ENCODE measurements around the gene GRK3. TPM values are rescaled to one million over a fixed set of nuclear protein-coding genes. Genes with fewer than 3 reads are reported as not detected.
"Not testable (repeated sequence)": the region's sequence is repeated elsewhere in the genome, so short reads cannot be mapped to it uniquely, and the experiment has no call there.

The GRK3 gene
- total RNA-seq, 3 donors from 2014 or later (not counting 1 experiment from before 2014, with no cell fraction given), result 2.2 to 7.2 (median 3.8) TPM

GRCh38 chr22:25706197-25706596 is 141.7 kb downstream of the GRK3 start:
- H3K4me1 Mint-ChIP-seq, result no peaks in the 10 kb centered on the region
- no peaks in the 10 kb centered on the region for H3K36me3 Mint-ChIP-seq
- DNase-seq (no peak), ATAC-seq (no peak)
- no peaks in the 10 kb centered on the region for H3K36me3 ChIP-seq (ENCODE audit: control insufficient read depth, insufficient read depth, low read length)
- WGBS (ENCODE audit: insufficient coverage), result 96% methylated on average over 4 of the region's 5 CpGs
- H3K27ac Mint-ChIP-seq, result no peak overlapping the region
- H3K4me3 Mint-ChIP-seq, result no peak overlapping the region
- no peaks in the 10 kb centered on the region for H3K27me3 ChIP-seq (ENCODE audit: control insufficient read depth, insufficient read depth, low read length)
- H3K9me3 ChIP-seq (ENCODE audit: control insufficient read depth, insufficient read depth, low read length), result no peaks in the 10 kb centered on the region
- no peaks in the 10 kb centered on the region for H3K4me1 ChIP-seq (ENCODE audit: control insufficient read depth, insufficient read depth, low read length)
- no peak for TF ChIP-seq CTCF (IDR thresholded peaks at IDR 0.05)
- H3K4me3 ChIP-seq (ENCODE audit: low read length), result no peak overlapping the region
- intact Hi-C loops (cut with micrococcal nuclease), result no loop called here
- H3K9me3 Mint-ChIP-seq, result no peaks in the 10 kb centered on the region
- H3K27ac ChIP-seq (ENCODE audit: low read length), result no peak overlapping the region
- H3K27me3 Mint-ChIP-seq (ENCODE audit: low read depth in 2 of 2), result no peaks in the 10 kb centered on the region

DNA sequence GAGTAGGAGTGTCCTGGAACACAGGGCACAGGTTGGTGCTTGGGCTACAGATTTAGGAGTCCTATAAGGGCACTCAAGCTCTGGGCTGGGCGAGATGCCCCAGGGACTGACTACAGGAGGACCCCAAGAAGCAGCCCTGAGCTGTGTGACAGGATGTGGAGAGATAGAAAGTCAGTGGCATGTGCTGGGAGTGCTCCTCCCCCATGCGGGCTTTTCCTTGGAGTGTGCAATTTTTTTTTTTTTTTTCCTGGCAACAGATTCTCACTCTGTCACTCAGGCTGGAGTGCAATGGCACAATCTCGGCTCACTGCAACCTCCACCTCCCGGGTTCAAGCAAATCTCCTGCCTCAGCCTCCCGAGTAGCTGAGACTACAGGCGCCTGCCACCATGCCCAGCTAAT is 144.0 kb downstream of the GRK3 start:
- H3K27ac Mint-ChIP-seq; H3K27ac ChIP-seq (ENCODE audit: low read length); H3K4me1 ChIP-seq (ENCODE audit: control insufficient read depth, insufficient read depth, low read length); H3K36me3 ChIP-seq (ENCODE audit: control insufficient read depth, insufficient read depth, low read length); H3K36me3 Mint-ChIP-seq; H3K4me3 ChIP-seq (ENCODE audit: low read length); H3K9me3 Mint-ChIP-seq; H3K27me3 Mint-ChIP-seq (ENCODE audit: low read depth in 2 of 2); ATAC-seq; DNase-seq; H3K27me3 ChIP-seq (ENCODE audit: control insufficient read depth, insufficient read depth, low read length); H3K4me1 Mint-ChIP-seq; H3K9me3 ChIP-seq (ENCODE audit: control insufficient read depth, insufficient read depth, low read length); H3K4me3 Mint-ChIP-seq; intact Hi-C loops (cut with micrococcal nuclease): not testable (repeated sequence)
- 93% methylated on average over 6 of the region's 6 CpGs for WGBS (ENCODE audit: insufficient coverage)

- TF ChIP-seq CTCF (IDR thresholded peaks at IDR 0.05), result no peak
- no peaks in the 10 kb centered on the region for H3K4me1 ChIP-seq (ENCODE audit: control insufficient read depth, insufficient read depth, low read length)
- H3K9me3 ChIP-seq (ENCODE audit: control insufficient read depth, insufficient read depth, low read length), result no peaks in the 10 kb centered on the region
- Mint-ChIP-seq H3K9me3 (no peaks in the 10 kb centered on the region), H3K4me3 (no peak overlapping the region), H3K36me3 (no peaks in the 10 kb centered on the region), H3K4me1 (no peaks in the 10 kb centered on the region), H3K27me3 (ENCODE audit: low read depth in 2 of 2) (no peaks in the 10 kb centered on the region), H3K27ac (no peak overlapping the region)
- no peak overlapping the region for H3K27ac ChIP-seq (ENCODE audit: low read length)
- H3K4me3 ChIP-seq (ENCODE audit: low read length), result no peak overlapping the region
- DNase-seq, result peak in 1 of 2 donors; percentile 11
- peaks cover 1% of the 10 kb centered on the region for H3K36me3 ChIP-seq (ENCODE audit: control insufficient read depth, insufficient read depth, low read length)
- H3K27me3 ChIP-seq (ENCODE audit: control insufficient read depth, insufficient read depth, low read length), result no peaks in the 10 kb centered on the region
- intact Hi-C loops (cut with micrococcal nuclease), result no loop called here
- WGBS (ENCODE audit: insufficient coverage), result 69% methylated on average over 6 of the region's 6 CpGs
- no peak for ATAC-seq
These were observed 145.3 kb downstream of the GRK3 start for GRCh38 chr22:25709758-25710157.

DNA sequence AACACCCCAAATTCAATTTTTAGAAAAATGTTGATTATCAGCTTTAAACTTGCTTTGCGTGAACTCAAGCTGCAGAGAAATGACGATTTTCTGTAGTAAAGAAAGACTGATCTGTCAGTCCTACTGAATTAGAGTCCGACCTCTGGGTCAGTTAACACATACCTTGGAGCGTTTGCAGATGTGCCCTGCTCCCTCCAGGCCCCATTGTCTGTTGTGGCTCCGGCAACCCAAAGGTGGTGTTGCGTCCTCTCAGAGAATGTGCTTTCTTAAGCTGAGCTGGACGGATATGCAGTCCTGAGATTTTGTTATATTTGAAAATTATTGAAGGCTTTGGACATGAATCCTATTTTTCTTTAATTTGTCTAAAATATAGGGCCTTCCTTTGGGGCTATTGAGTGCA is 146.0 kb downstream of the GRK3 start:
- peaks cover 1% of the 10 kb centered on the region for H3K36me3 ChIP-seq (ENCODE audit: control insufficient read depth, insufficient read depth, low read length)
- 92% methylated on average over 7 of the region's 7 CpGs for WGBS (ENCODE audit: insufficient coverage)
- no peaks in the 10 kb centered on the region for H3K4me1 ChIP-seq (ENCODE audit: control insufficient read depth, insufficient read depth, low read length)
- H3K4me1 Mint-ChIP-seq, result no peaks in the 10 kb centered on the region
- no peak overlapping the region for H3K4me3 ChIP-seq (ENCODE audit: low read length)
- no peaks in the 10 kb centered on the region for H3K27me3 Mint-ChIP-seq (ENCODE audit: low read depth in 2 of 2)
- H3K9me3 Mint-ChIP-seq, result no peaks in the 10 kb centered on the region
- no peak for TF ChIP-seq CTCF (IDR thresholded peaks at IDR 0.05)
- H3K4me3 Mint-ChIP-seq, result no peak overlapping the region
- intact Hi-C loops (cut with micrococcal nuclease), result no loop called here
- DNase-seq (no peak), ATAC-seq (no peak)
- H3K9me3 ChIP-seq (ENCODE audit: control insufficient read depth, insufficient read depth, low read length), result no peaks in the 10 kb centered on the region
- no peaks in the 10 kb centered on the region for H3K36me3 Mint-ChIP-seq
- no peak overlapping the region for H3K27ac Mint-ChIP-seq
- no peaks in the 10 kb centered on the region for H3K27me3 ChIP-seq (ENCODE audit: control insufficient read depth, insufficient read depth, low read length)
- H3K27ac ChIP-seq (ENCODE audit: low read length), result no peak overlapping the region
